IMR-90 (cell line): ENCODE data around the gene DHX38. TPM values are rescaled to one million over a fixed set of nuclear protein-coding genes. Genes with fewer than 3 reads are reported as not detected.

Experiments
- ATAC-seq: fragments of 200-7000 bp; cut with Tn5 transposase; 2 replicates; pipeline ENCODE4 v1.9.1; 2020; ENCODE audit warnings: low read depth, mild to moderate bottlenecking, moderate library complexity
- BruUV-seq: library from RNA; stranded (reverse); fragments of 400-500 nt; replicated peaks from 2 replicates; lab custom pipeline; 2021; lab: Mats Ljungman, UMichigan
- CTCF ChIA-PET: fragments of 300-600 bp; formaldehyde crosslinking; extraction: SDS; loops from one replicate; lab custom pipeline; 2021; ENCODE audit warnings: antibody characterized with exemption; lab: Yijun Ruan, JAX
- POLR2A ChIA-PET: fragments of 300-600 bp; sonication (Branson Sonifier 250); formaldehyde crosslinking; loops from one replicate; lab custom pipeline; 2022; ENCODE audit warnings: antibody characterized with exemption; ENCODE audit not compliant: unreplicated experiment; lab: Charles Lee
- DNase-seq: peaks from one replicate; pipeline ENCODE4 v3.0.0; 2013
- H2AFZ ChIP-seq: replicated peaks from 2 replicates; pipeline ENCODE3; 2013; ENCODE audit warnings: low read length, mild to moderate bottlenecking; ENCODE audit not compliant: poor library complexity
- H2AK5ac ChIP-seq: 2 replicates; pipeline ENCODE4 v1.6.1; 2013; ENCODE audit warnings: low read depth, low read length, inconsistent platforms
- H2AK9ac ChIP-seq: replicated peaks from 2 replicates; pipeline ENCODE3; 2013; ENCODE audit warnings: mild to moderate bottlenecking, low read depth, low read length, moderate library complexity; ENCODE audit not compliant: poor library complexity
- H2BK120ac ChIP-seq: 2 replicates; pipeline ENCODE4 v1.6.1; 2013; ENCODE audit warnings: low read depth, low read length, inconsistent platforms
- H2BK15ac ChIP-seq: 3 replicates; pipeline ENCODE4 v1.6.1; 2013; ENCODE audit warnings: low read depth, low read length, inconsistent platforms
- H2BK20ac ChIP-seq: 2 replicates; pipeline ENCODE4 v1.6.1; 2013; ENCODE audit warnings: low read depth, mild to moderate bottlenecking, inconsistent platforms, low read length, moderate library complexity
- H2BK5ac ChIP-seq: 2 replicates; pipeline ENCODE4 v1.6.1; 2013; ENCODE audit warnings: mild to moderate bottlenecking, low read depth, low read length, inconsistent platforms; ENCODE audit not compliant: poor library complexity, severe bottlenecking
- H3K14ac ChIP-seq: replicated peaks from 2 replicates; pipeline ENCODE4 v1.6.1; 2013; ENCODE audit warnings: low read depth, low read length, inconsistent platforms
- H3K18ac ChIP-seq: 2 replicates; pipeline ENCODE4 v1.6.1; 2013; ENCODE audit warnings: low read depth, low read length, control low read depth
- H3K23ac ChIP-seq: 2 replicates; pipeline ENCODE4 v1.6.1; 2013; ENCODE audit warnings: low read depth, low read length, inconsistent platforms
- H3K27ac ChIP-seq: 2 replicates; pipeline ENCODE4 v1.5.1; 2013; ENCODE audit warnings: mild to moderate bottlenecking, control low read depth, low read length; ENCODE audit not compliant: insufficient read depth
- H3K27me3 ChIP-seq: 2 replicates; pipeline ENCODE4 v1.6.1; 2013; ENCODE audit warnings: low read length; ENCODE audit not compliant: control insufficient read depth, insufficient read depth
- H3K36me3 ChIP-seq: 2 replicates; pipeline ENCODE4 v1.6.1; 2013; ENCODE audit warnings: low read length, mixed read lengths; ENCODE audit not compliant: control insufficient read depth, insufficient read depth
- H3K4ac ChIP-seq: 2 replicates; pipeline ENCODE4 v1.6.1; 2013; ENCODE audit warnings: low read depth, low read length, inconsistent platforms
- H3K4me1 ChIP-seq: 2 replicates; pipeline ENCODE4 v1.6.1; 2013; ENCODE audit warnings: low read length, mixed read lengths; ENCODE audit not compliant: control insufficient read depth, insufficient read depth
- H3K4me2 ChIP-seq: 2 replicates; pipeline ENCODE4 v1.6.1; 2013; ENCODE audit warnings: low read depth, mild to moderate bottlenecking, control low read depth, low read length, moderate library complexity
- H3K4me3 ChIP-seq: 2 replicates; pipeline ENCODE4 v1.5.1; 2013; ENCODE audit warnings: low read depth, mild to moderate bottlenecking, control low read depth, low read length, moderate library complexity; ENCODE audit not compliant: insufficient read depth
- H3K56ac ChIP-seq: 2 replicates; pipeline ENCODE4 v1.6.1; 2013; ENCODE audit warnings: low read length, inconsistent platforms; ENCODE audit not compliant: insufficient read depth; ENCODE audit errors: extremely low read depth
- H3K79me1 ChIP-seq, 2 experiments: 2 replicates each; pipeline ENCODE4 v1.6.1; 2013; ENCODE audit warnings: low read length in 2 of 2, inconsistent platforms in 1 of 2, low read depth in 1 of 2
- H3K9ac ChIP-seq: 2 replicates; pipeline ENCODE4 v1.6.1; 2013; ENCODE audit warnings: low read depth, low read length, control low read depth
- H3K9me1 ChIP-seq: 2 replicates; pipeline ENCODE4 v1.6.1; 2013; ENCODE audit warnings: low read length, inconsistent platforms; ENCODE audit not compliant: insufficient read depth
- H3K9me3 ChIP-seq: 2 replicates; pipeline ENCODE4 v1.6.1; 2013; ENCODE audit warnings: low read length; ENCODE audit not compliant: control insufficient read depth, insufficient read depth
- H4K20me1 ChIP-seq: 2 replicates; pipeline ENCODE4 v1.6.1; 2013; ENCODE audit warnings: low read length, inconsistent platforms; ENCODE audit not compliant: insufficient read depth
- H4K5ac ChIP-seq: 2 replicates; pipeline ENCODE4 v1.6.1; 2013; ENCODE audit warnings: mild to moderate bottlenecking, low read depth, low read length, control low read depth
- H4K8ac ChIP-seq, 2 experiments: 2 replicates each; pipeline ENCODE4 v1.6.1; 2013; ENCODE audit warnings: low read depth in 2 of 2, low read length in 2 of 2, control low read depth in 1 of 2, inconsistent platforms in 1 of 2
- H4K91ac ChIP-seq: 2 replicates; pipeline ENCODE4 v1.6.1; 2013; ENCODE audit warnings: low read depth, low read length, inconsistent platforms; ENCODE audit not compliant: insufficient read depth
- CHD1 ChIP-seq: IDR thresholded peaks from 2 replicates; pipeline ENCODE4 v1.6.1; 2012; ENCODE audit warnings: low read depth, low read length, improper control_type of control experiment
- MAZ ChIP-seq: IDR thresholded peaks from 2 replicates; pipeline ENCODE4 v1.6.1; 2012; ENCODE audit warnings: low read depth, mild to moderate bottlenecking, low read length, improper control_type of control experiment, moderate library complexity, borderline replicate concordance
- MXI1 ChIP-seq: IDR thresholded peaks from 2 replicates; pipeline ENCODE4 v1.6.1; 2012; ENCODE audit warnings: low read depth, mild to moderate bottlenecking, low read length, moderate library complexity, borderline replicate concordance
- NFE2L2 ChIP-seq: fragments of 150-350 bp; IDR thresholded peaks from 2 replicates; pipeline ENCODE4 v1.6.1; 2016; ENCODE audit warnings: low read depth, mild to moderate bottlenecking, low read length
- RAD21 ChIP-seq: IDR thresholded peaks from 2 replicates; pipeline ENCODE4 v1.6.1; 2012; ENCODE audit warnings: low read length, improper control_type of control experiment
- RCOR1 ChIP-seq: IDR thresholded peaks from 2 replicates; pipeline ENCODE4 v1.6.1; 2012; ENCODE audit warnings: mild to moderate bottlenecking, low read length, improper control_type of control experiment; ENCODE audit not compliant: insufficient replicate concordance
- SMC3 ChIP-seq: fragments of 150-350 bp; IDR thresholded peaks from 2 replicates; pipeline ENCODE4 v1.6.1; 2016; ENCODE audit warnings: low read depth, mild to moderate bottlenecking, antibody characterized with exemption, low read length, moderate library complexity
- WGBS, 2 experiments: methylation state at CpG; one replicate each; pipeline versions ENCODE4 v1.1.5 to v1.1.7; 2013; ENCODE audit warnings: missing lambda C conversion rate in 2 of 2; ENCODE audit not compliant: insufficient read length in 1 of 2; ENCODE audit errors: extremely low coverage in 2 of 2; 5-methylcytosine and 5-hydroxymethylcytosine counted together
- dilution Hi-C: fragments of 300-500 bp; cut with HindIII; formaldehyde crosslinking; loops from one replicate; pipeline ENCODE4 v1.14.3; 2018; ENCODE audit warnings: low sequenced_read_pairs; ENCODE audit not compliant: unreplicated experiment
- in situ Hi-C: fragments of 300-500 bp; cut with MboI; formaldehyde crosslinking; loops from 3 replicates; pipeline ENCODE4 v1.14.3; 2019; ENCODE audit warnings: low sequenced_read_pairs, inconsistent platforms, mixed read lengths
- intact Hi-C: fragments of 100-400 bp; cut with micrococcal nuclease; formaldehyde crosslinking; loops from 2 replicates; pipeline ENCODE4 v1.10.0; 2022
- polyA plus RNA-seq, 3 experiments: library from polyadenylated mRNA; depleted of rRNA; stranded (reverse); fragments of >200 nt; gene quantifications; 2 replicates each; pipeline ENCODE4 v1.2.3, GENCODE V29; 2012; ENCODE audit warnings: low replicate concordance in 1 of 3
- total RNA-seq: library from RNA; depleted of rRNA; stranded (reverse); fragments of >200 nt; gene quantifications from 2 replicates; pipeline ENCODE4 v1.2.3, GENCODE V29; 2012
- TF ChIP-seq, protein P1 (sequence below): conservative IDR thresholded peaks from 2 replicates; pipeline ENCODE4 v1.5.1; 2012; ENCODE audit warnings: mild to moderate bottlenecking, low read depth, low read length, improper control_type of control experiment
- TF ChIP-seq, protein P2 (sequence below): fragments of 150-350 bp; IDR thresholded peaks from 2 replicates; pipeline ENCODE4 v1.6.1; 2017; ENCODE audit warnings: mild to moderate bottlenecking, antibody characterized with exemption, low read length, low read depth

Gene DHX38
- total and polyA plus RNA-seq, 2 of the 4 experiments (the other 2 are of a cell fraction): 45.4 to 49.6 TPM

DNA sequence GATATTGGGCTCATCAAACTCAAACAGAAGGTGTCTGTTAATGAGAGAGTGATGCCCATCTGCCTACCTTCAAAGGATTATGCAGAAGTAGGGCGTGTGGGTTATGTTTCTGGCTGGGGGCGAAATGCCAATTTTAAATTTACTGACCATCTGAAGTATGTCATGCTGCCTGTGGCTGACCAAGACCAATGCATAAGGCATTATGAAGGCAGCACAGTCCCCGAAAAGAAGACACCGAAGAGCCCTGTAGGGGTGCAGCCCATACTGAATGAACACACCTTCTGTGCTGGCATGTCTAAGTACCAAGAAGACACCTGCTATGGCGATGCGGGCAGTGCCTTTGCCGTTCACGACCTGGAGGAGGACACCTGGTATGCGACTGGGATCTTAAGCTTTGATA lies 33.2 kb upstream of the DHX38 start:
- Histone ChIP-seq H2BK5ac (no peak overlapping the region), H3K4me1 (no peaks in the 10 kb centered on the region), H3K36me3 (no peaks in the 10 kb centered on the region), H2AK9ac (no peak overlapping the region), H2BK15ac (no peak overlapping the region), H2AFZ (no peak overlapping the region), H3K4me2 (no peak overlapping the region), H3K4ac (no peak overlapping the region), H3K23ac (no peak overlapping the region), H3K27ac (no peak overlapping the region), H3K9me1 (no peaks in the 10 kb centered on the region), H3K9ac (no peak overlapping the region), H3K4me3 (no peak overlapping the region), H3K27me3 (peaks cover 4% of the 10 kb centered on the region; the same call in 1 of the 2 replicates), H4K91ac (no peak overlapping the region), H3K14ac (no peak overlapping the region), H3K18ac (no peak overlapping the region), H2BK120ac (no peak overlapping the region), H4K5ac (no peak overlapping the region), H4K8ac (no peak overlapping the region), H3K56ac (no peak overlapping the region), H3K79me1 (no peaks in the 10 kb centered on the region), H4K20me1 (no peaks in the 10 kb centered on the region), H2BK20ac (no peak overlapping the region), H2AK5ac (no peak overlapping the region), H3K9me3 (no peaks in the 10 kb centered on the region)
- ATAC-seq (no peak), DNase-seq (no peak)
- no TSS peak for BruUV-seq
- 88% methylated on average over 6 of the region's 9 CpGs; no CpG with 5 or more reads in 1 of the 2 experiments for WGBS, 2 experiments
- in situ Hi-C loops (no loop called here), dilution Hi-C loops (no loop called here), intact Hi-C loops (no loop called here)
- TF ChIP-seq MXI1: no peak
- TF ChIP-seq, protein P1, sequence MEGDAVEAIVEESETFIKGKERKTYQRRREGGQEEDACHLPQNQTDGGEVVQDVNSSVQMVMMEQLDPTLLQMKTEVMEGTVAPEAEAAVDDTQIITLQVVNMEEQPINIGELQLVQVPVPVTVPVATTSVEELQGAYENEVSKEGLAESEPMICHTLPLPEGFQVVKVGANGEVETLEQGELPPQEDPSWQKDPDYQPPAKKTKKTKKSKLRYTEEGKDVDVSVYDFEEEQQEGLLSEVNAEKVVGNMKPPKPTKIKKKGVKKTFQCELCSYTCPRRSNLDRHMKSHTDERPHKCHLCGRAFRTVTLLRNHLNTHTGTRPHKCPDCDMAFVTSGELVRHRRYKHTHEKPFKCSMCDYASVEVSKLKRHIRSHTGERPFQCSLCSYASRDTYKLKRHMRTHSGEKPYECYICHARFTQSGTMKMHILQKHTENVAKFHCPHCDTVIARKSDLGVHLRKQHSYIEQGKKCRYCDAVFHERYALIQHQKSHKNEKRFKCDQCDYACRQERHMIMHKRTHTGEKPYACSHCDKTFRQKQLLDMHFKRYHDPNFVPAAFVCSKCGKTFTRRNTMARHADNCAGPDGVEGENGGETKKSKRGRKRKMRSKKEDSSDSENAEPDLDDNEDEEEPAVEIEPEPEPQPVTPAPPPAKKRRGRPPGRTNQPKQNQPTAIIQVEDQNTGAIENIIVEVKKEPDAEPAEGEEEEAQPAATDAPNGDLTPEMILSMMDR: no peak
- TF ChIP-seq NFE2L2: no peak
- TF ChIP-seq RCOR1: no peak
- TF ChIP-seq SMC3: no peak
- TF ChIP-seq MAZ: no peak
- TF ChIP-seq, protein P2, sequence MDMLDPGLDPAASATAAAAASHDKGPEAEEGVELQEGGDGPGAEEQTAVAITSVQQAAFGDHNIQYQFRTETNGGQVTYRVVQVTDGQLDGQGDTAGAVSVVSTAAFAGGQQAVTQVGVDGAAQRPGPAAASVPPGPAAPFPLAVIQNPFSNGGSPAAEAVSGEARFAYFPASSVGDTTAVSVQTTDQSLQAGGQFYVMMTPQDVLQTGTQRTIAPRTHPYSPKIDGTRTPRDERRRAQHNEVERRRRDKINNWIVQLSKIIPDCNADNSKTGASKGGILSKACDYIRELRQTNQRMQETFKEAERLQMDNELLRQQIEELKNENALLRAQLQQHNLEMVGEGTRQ: no peak
- no peak for TF ChIP-seq CHD1
- TF ChIP-seq RAD21: no peak
- ChIA-PET POLR2A (no interaction called here), CTCF (no interaction called here)
